ENCODE measurements around the gene IRF2BP2. TPM values are rescaled to one million over a fixed set of nuclear protein-coding genes. Genes with fewer than 3 reads are reported as not detected.
A peak's percentile ranks its signal among the peaks of the same experiment; 100 is the strongest.

IRF2BP2 gene
- total and polyA plus RNA-seq, 2 of the 13 experiments (the other 11 are each of a cell fraction or from before 2014, with no cell fraction given): 140 to 147 TPM

GRCh38 chr1:234627009-234627950 lies 17.3 kb upstream of the IRF2BP2 start (continued):
- TF ChIP-seq ZNF589 (CRISPR knock-in tag; conservative IDR thresholded peaks at IDR 0.05) (no peak), ELF1 (CRISPR knock-in tag; IDR thresholded peaks at IDR 0.05) (no peak), MAZ (IDR thresholded peaks at IDR 0.05; ENCODE audit: borderline replicate concordance, low read depth, low read length) (no peak), MAZ (CRISPR knock-in tag; IDR thresholded peaks at IDR 0.05; ENCODE audit: low read depth) (0 out of 2 replicates have a peak, but pooled peaks have one; percentile 30), TSC22D2 (CRISPR knock-in tag; IDR thresholded peaks at IDR 0.05; ENCODE audit: borderline replicate concordance) (no peak), IKZF1 (IDR thresholded peaks at IDR 0.05) (no peak), ARNT (IDR thresholded peaks at IDR 0.05) (no peak), ZNF660 (CRISPR knock-in tag; IDR thresholded peaks at IDR 0.05; ENCODE audit: borderline replicate concordance, low read depth) (no peak), AKNA (CRISPR knock-in tag; IDR thresholded peaks at IDR 0.05; ENCODE audit: borderline replicate concordance) (no peak), HNF4G (IDR thresholded peaks at IDR 0.05; ENCODE audit: borderline replicate concordance, low read depth, low read length) (peak; percentile 42; the same call in 1 of the 2 replicates), HNF4G (CRISPR knock-in tag; IDR thresholded peaks at IDR 0.05; ENCODE audit: borderline replicate concordance, low read depth) (no peak), ZC3H13 (CRISPR knock-in tag; IDR thresholded peaks at IDR 0.05) (no peak), ZNF546 (CRISPR knock-in tag; conservative IDR thresholded peaks at IDR 0.05) (no peak), ATF6 (CRISPR knock-in tag; conservative IDR thresholded peaks at IDR 0.05) (no peak), TCF7 (IDR thresholded peaks at IDR 0.05; ENCODE audit: low read depth) (0 out of 2 replicates have a peak, but pooled peaks have one; percentile 9), RXRA (CRISPR knock-in tag; IDR thresholded peaks at IDR 0.05) (no peak), ZNF792 (CRISPR knock-in tag; IDR thresholded peaks at IDR 0.05) (peak; percentile 37; the same call in 1 of the 2 replicates), FOXA1 (IDR thresholded peaks at IDR 0.05) (no peak), FOXA1 (CRISPR knock-in tag; IDR thresholded peaks at IDR 0.05) (no peak), ZNF251 (CRISPR knock-in tag; IDR thresholded peaks at IDR 0.05) (no peak), ZNF274 (CRISPR knock-in tag; IDR thresholded peaks at IDR 0.05) (no peak), THYN1 (CRISPR knock-in tag; IDR thresholded peaks at IDR 0.05; ENCODE audit: borderline replicate concordance, low read depth) (no peak), JUND (CRISPR knock-in tag; IDR thresholded peaks at IDR 0.05) (no peak), SIX1 (CRISPR knock-in tag; IDR thresholded peaks at IDR 0.05; ENCODE audit: borderline replicate concordance) (no peak), KLF16 (CRISPR knock-in tag; IDR thresholded peaks at IDR 0.05) (0 out of 4 replicates have a peak, but pooled peaks of 1 of the 2 experiments have one; percentile 38)

All from HepG2 (cell line).